Endothelial cell of hepatic sinusoid (primary cell): Measurements from ENCODE around the gene NEK10.
"Not testable (repeated sequence)": the region's sequence is repeated elsewhere in the genome, so short reads cannot be mapped to it uniquely, and the experiment has no call there.

Experiments used
- in situ Hi-C: cut with HindIII; loops from 2 replicates; pipeline ENCODE4 v1.10.0; 2017; ENCODE audit warnings: low sequenced_read_pairs

Gene NEK10

GRCh38 chr3:27368831-27369607 is at the start of gene NEK10:
NEK10 (minus strand) TSS chr3:27369383; CDS start chr3:27352882, 16,501 bp downstream.
- in situ Hi-C loops, result loop anchor here (5.0 kb wide), 3 partner anchors 33 to 153 kb away; no protein-coding TSS in a partner anchor

- in situ Hi-C loops, result no loop called here
These were observed 46.0 kb upstream of the NEK10 start for GRCh38 chr3:27415202-27415601.

DNA sequence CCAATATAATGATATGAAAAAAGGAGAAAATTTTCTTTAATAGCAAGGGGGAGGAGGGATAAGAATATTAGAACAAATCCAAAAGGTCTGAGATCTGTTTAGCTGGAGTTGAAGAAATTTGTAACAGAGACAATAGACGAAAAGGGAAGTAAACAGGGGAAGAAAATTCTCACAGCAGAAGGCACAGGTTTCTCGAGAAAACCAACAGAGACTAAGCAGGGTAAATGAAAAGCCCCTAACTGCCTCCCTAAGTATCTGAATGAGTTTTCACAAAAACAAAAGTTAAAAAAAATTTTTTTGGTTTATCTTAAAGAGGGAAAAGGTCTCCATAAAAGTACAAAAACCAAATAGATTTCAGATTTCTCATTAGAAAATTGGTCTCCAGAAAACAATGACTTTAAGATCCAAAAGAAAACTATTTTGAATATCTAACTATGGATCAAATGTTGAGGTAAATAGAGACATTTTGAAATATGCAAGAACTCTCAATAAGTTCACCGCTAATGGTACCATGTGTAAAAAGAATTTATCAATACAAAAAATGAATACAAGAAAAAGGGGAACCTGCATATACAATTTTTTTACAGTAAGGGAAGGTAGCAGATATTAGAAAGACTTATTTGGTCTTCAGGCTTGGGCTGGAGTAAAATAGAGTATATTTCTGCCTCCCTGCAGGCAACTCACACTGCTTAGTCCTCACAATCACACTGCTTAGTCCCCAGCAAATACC is 23.9 kb upstream of the NEK10 start:
- in situ Hi-C loops, result no loop called here

GRCh38 chr3:27392414-27392813 is 23.2 kb upstream of the NEK10 start:
- in situ Hi-C loops, result not testable (repeated sequence)

DNA sequence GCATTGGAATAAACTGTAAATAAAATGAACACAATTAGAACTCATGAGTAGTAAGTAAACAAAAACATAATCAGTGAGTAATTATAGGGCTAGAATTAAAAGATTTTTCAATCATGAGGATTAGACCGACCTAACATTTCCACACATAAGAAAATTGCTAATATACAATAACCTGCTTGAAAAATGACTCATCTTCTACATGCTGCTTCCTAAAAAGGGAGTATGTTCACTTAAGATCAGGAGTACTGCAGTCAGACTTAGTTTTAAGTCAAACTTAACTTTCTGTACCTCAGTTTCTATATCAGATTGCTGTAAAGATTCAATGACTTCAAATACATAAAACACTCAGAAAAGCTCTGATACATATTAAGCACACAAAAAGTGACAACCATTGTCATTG is 22.6 kb upstream of the NEK10 start:
- in situ Hi-C loops, result no loop called here

DNA sequence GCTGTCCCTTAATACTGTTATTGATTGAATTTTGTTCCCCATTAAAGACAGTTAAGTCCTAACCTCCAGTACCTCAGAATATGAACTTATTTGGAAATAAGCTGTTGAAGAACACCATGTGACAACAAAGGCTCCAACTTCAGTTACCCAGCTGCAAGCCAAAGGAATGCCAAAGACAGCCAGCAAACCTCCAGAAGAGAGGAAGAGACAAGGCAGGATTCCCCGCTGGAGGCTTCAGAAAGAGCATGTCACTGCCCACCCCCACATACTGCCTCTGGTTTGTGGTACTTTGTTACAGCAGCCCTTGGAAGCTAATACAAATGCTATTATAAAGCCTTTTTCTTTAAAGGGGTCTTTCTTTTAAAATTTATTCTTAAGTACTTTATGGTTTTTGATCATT is 18.4 kb upstream of the NEK10 start:
- in situ Hi-C loops, result no loop called here

- in situ Hi-C loops, result no loop called here
These were observed 16.3 kb upstream of the NEK10 start for GRCh38 chr3:27385504-27385903.

GRCh38 chr3:27384191-27384590 is 15.0 kb upstream of the NEK10 start:
- in situ Hi-C loops, result no loop called here

DNA sequence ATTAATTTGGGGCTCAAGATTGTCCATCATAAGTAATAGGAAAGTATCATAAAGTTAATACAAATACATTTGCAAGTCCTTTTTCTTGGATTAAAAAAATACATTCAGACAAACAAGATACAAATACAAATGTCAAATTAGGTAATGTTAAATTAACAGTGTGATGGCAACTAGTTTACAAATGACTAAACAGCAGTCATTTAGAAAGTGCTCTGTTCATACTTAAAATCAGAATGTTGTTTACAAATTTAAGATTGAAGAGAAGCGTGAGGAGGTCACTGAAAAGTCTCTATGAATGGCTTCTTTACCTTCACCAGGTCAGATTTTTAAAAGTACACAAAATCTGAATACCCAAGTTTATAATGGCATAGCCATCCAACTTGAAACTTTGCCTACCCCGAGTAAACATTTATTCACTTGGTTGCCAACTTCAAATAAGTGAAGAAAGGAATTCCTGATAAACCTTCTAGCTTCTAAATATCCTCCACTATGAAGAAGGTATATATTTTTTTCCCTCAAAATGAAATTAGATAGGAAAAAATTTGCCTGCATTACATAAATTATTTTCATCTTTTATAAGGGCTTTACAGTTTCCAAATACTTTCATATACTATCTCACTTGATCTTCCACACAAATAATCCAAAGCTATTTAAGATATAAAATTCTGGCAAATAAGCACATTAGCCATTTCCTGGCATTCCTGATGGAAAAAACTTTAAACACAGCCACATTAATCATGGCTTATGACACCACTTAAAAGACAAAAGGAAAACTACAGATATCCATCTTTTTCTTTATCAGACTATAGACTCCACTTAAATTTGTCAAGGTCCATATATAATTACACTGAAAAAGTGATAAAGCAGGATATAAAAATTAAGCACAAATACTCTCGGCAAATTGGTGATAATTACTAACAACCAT is 11.5 kb upstream of the NEK10 start:
- in situ Hi-C loops, result no loop called here

DNA sequence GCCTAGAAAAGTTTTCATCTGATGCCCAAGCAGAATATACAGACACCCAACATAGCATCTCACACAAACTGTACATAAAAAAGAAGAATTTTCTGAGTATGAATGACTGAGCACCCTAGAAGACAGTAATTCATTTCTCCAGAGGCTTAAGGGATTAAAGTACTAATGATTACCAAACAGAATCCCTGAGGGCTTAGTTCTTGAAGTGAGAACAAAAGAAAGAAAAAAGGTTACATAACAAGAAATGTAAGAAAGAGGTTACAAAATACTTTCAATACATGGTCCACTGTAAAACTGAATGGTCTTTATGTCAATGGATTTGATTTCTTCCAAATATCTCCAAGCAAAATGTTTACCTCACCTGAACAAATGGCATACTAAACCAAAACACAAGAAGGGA is 9.1 kb upstream of the NEK10 start:
- in situ Hi-C loops, result no loop called here

DNA sequence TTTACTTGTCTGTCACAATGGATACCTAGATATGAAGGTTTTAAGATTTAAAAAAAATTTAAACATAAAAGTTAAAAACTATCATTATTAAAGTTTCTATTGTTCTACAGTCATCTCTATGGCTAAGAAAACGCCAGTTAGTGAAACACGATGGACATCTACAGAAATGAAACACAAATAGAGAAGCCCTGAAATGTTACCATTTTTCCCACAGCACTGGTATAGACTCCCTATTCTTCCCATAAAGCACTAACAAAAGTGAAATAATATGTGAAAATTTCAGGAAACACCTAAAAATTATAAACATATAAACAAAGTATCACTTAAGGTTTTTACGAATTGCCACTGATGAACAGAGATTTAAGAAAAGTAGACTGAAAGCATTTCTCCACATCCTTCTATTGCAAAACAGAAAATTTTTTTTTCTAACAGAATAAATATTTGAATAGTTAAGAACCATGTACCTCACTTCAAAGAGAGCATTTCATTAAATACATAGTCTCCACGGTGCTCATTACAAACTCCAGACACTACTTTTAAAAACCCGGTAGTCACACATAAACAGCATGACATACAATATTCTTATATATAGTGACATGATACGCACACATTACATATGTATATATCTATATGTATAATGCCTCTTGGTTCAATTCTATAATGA is 7.1 kb upstream of the NEK10 start:
- in situ Hi-C loops, result no loop called here

DNA sequence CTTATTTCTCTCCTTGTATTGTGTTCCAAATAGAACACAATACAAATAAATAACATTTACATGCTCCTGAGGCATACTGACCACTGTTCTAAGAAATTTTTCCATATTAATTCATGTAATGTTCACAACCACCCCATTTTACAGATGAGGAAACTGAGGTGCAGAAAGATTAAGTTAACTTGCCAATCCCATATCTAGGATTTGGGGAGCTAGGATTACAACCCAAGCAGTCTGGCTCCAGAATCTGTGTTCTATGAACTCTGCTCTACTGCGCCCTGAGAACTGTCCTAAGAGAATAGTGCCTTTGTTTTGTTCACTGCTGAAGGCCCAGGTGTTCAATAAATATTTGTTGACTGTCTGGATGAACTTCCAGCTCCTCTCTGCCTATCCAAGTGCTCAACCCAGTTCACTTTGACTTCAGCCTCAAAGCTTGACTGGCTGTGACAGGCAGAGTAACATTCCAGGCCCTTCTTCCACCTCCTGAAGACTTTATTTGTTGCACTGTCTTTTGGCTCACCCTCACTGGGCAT is 3.1 kb downstream of the NEK10 start:
- in situ Hi-C loops, result loop anchor here (5.0 kb wide), 3 partner anchors 34 to 156 kb away; no protein-coding TSS in a partner anchor

DNA sequence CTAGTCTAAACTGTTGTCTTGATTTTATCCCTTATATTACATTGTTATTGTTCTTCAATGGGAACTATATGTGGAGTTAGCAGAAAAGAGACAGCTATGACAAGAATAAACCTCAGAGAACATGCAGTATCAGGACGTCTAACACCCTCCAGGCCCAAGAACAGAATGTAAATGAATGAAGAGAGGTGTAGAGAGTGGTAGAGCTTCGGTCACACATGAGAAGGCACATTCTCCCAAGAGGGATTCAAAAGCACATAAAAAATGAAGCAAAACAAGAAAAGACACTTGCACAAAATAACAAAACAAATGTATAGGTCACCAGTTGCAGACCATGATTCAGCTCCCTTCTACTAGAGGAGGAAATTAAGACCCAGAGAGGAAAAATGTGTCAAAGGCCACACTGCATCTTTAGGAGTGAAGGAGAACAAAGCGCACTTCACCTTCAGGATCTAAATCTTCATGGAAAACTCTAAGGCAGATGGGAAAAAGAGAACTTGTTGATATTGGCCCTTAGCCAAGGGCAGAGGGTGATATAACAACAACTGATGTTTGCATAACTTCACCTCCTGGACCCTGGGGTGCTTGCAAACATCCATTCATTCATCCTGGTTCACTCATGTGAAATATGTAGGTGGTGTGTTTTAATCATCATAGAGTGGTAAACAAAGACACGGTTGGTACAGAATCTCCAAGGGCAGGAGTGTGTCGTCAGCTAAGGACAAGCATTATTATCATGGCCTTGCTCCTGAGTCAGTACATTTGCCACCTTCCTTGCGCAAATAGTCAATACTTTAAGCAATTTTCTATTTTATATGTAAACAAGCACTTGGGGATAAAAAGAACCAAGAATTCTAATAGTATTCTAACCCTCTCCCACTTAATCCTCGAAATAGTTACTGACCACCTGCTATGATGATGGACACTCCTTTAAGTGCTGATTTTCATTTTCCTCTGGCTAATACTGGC is 8.8 kb downstream of the NEK10 start:
- in situ Hi-C loops, result no loop called here

GRCh38 chr3:27358372-27358771 is 10.8 kb downstream of the NEK10 start:
- in situ Hi-C loops, result no loop called here

DNA sequence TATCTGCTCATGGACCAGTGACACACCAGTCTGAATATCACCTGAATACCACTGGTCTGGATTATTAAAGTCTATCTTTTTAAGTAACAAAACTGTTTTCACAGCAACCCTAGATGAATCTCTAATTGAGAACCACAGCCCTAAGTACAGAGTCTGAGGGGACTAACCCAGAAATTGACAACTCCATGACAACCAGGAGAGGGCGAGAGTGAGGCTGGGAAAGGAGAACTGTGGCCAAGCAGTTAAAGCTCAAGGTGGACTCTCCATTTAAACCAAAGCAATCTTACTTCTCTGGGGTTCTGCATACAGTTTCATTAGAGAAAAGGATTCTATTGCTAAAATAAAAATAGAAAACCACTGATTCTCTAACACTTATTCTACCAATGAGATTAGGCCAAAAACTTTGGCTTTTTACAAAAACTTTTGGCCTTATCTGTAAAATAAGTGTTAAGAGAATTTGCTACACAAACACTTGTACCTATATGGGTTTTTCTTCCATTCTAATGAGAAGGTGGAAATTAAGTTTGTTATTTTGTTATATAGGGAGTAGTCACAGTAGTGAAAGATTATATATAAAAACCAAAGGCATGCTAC is 11.4 kb downstream of the NEK10 start:
- in situ Hi-C loops, result no loop called here

GRCh38 chr3:27356976-27357375 is 12.2 kb downstream of the NEK10 start:
- in situ Hi-C loops, result no loop called here

GRCh38 chr3:27354588-27355203 is 14.5 kb downstream of the NEK10 start:
- in situ Hi-C loops, result no loop called here

DNA sequence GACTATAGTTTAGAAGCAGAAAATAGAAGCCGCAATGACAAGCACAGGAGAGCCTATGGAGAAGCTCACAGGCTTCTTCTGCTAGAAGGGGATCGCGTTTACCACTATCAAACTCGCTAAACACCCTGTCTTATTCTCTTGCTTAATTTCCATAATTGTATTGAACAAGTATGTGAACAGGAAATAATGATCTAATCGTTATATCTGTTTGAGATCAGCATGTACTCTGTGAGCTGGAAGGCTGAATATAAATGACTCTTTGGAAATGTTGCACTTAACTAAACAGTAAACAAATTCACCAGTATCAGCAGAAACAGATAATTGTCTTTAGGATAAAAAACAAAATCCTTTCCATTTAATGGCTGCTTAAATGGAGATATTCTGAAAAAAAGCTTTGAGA is 15.0 kb downstream of the NEK10 start:
- in situ Hi-C loops, result no loop called here
